ENCODE data around the gene CD3E. TPM values are rescaled to one million over a fixed set of nuclear protein-coding genes. Genes with fewer than 3 reads are reported as not detected.

The CD3E gene
- total and polyA plus RNA-seq, 2 of the 8 experiments (the other 6 are each of a cell fraction or from before 2014, with no cell fraction given) = not detected

DNA sequence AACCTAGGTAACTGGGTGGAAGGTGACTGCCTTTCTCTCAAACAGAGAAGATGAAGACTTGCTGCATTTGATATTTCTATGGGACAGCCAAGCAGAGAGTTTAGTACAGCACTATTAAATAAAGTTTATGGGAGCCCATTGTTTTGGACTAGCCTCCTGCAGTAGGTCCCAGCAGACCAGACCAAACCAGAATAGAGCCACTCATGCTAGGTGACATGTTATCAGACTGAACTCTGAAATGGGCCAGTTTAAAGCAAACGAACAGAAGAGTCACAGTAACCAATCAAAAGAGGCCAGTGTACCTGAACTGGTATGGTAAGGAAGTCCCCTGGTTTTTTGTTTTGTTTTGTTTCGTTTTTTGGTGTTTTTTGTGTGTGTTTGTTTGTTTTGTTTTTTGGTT is 32.5 kb upstream of the CD3E start (continued):
- TF ChIP-seq, protein P1, sequence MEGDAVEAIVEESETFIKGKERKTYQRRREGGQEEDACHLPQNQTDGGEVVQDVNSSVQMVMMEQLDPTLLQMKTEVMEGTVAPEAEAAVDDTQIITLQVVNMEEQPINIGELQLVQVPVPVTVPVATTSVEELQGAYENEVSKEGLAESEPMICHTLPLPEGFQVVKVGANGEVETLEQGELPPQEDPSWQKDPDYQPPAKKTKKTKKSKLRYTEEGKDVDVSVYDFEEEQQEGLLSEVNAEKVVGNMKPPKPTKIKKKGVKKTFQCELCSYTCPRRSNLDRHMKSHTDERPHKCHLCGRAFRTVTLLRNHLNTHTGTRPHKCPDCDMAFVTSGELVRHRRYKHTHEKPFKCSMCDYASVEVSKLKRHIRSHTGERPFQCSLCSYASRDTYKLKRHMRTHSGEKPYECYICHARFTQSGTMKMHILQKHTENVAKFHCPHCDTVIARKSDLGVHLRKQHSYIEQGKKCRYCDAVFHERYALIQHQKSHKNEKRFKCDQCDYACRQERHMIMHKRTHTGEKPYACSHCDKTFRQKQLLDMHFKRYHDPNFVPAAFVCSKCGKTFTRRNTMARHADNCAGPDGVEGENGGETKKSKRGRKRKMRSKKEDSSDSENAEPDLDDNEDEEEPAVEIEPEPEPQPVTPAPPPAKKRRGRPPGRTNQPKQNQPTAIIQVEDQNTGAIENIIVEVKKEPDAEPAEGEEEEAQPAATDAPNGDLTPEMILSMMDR (IDR thresholded peaks at IDR 0.05; ENCODE audit: control extremely low read depth in 1 of 3, insufficient read depth in 1 of 3, low read depth in 1 of 3, low read length in 3 of 3) = no peak
- no peak for TF ChIP-seq SUZ12 (IDR thresholded peaks at IDR 0.05; ENCODE audit: low read length)
- no peak for TF ChIP-seq RFX5 (IDR thresholded peaks at IDR 0.05; ENCODE audit: borderline replicate concordance, low read depth, low read length)
- TF ChIP-seq RAD21 (IDR thresholded peaks at IDR 0.05 in 1 of 2, conservative IDR thresholded peaks at IDR 0.05 in 1 of 2; ENCODE audit: low read depth in 2 of 2, low read length in 2 of 2) = no peak
- no peak for TF ChIP-seq SP2 (IDR thresholded peaks at IDR 0.05; ENCODE audit: low read length)
- no peak for TF ChIP-seq KDM4A (IDR thresholded peaks at IDR 0.05; ENCODE audit: low read depth, low read length, severe bottlenecking)
- TF ChIP-seq GTF2F1 (IDR thresholded peaks at IDR 0.05; ENCODE audit: borderline replicate concordance, low read depth, low read length) = no peak

All from H1 (cell line).